Adrenal gland (tissue), 5 donors: Measurements from ENCODE around the gene APBB2.

Experiments used
- CTCF ChIP-seq, 6 experiments: fragments of 450-650 bp in 4 of 6; fragments of 200-600 bp in 2 of 6; sonication (generic) in 1 of 6; IDR thresholded peaks; 1 replicate in 5 of 6; 2 replicates in 1 of 6; pipeline versions ENCODE4 v1.5.1 to v1.8.0; 2016 to 2021; ENCODE audit warnings: antibody characterized with exemption in 6 of 6, mild to moderate bottlenecking in 2 of 6, moderate library complexity in 1 of 6
- POLR2A ChIP-seq, 2 donors: fragments of 450-650 bp; IDR thresholded peaks; one replicate each; pipeline ENCODE4 v1.6.1; 2017; ENCODE audit warnings: antibody characterized with exemption in 2 of 2, mild to moderate bottlenecking in 2 of 2, moderate library complexity in 1 of 2
- donor health status: DM: no; HTN: no; CAD: no.

GRCh38 chr4:40828661-40829060, 385.7 kb downstream of the APBB2 start:
- TF ChIP-seq POLR2A (IDR thresholded peaks at IDR 0.05) (no peak), CTCF (IDR thresholded peaks at IDR 0.05) (no peak)
